ENCODE results near the gene SASS6. TPM values are rescaled to one million over a fixed set of nuclear protein-coding genes. Genes with fewer than 3 reads are reported as not detected.

The SASS6 gene
- total RNA-seq, 6 experiments from 2014 or later: 0.84 to 2.4 (median 1.2) TPM

DNA sequence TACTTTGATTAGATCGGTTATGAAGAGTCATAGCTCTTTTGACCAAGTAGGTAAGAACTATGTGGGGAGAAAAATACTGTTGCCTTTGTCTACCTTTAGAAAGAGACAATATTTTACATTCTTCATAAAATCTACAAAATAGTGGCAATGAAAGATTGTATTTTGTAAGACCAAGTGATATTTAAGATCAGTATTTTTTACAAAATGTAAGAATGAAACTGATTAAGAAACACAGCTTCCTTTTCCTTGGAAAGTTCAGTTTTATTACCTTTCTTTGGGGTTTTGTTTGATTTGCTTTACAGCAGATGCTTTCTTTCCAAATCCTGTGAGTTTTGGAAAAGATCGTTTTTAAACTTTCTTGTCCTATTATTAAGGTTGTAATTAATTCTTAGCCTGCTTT, 93.1 kb downstream of the SASS6 start:
- Histone ChIP-seq H3K4me3 (peak overlapping the region; percentile 70 to 87 (median 80)), H3K36me3 (no peaks in the 10 kb centered on the region), H3K9me3 (no peaks in the 10 kb centered on the region), H3K27ac (peak overlapping the region; percentile 93 to 99 (median 96)), H3K27me3 (no peaks in the 10 kb centered on the region), H3K4me1 (peaks cover 0 to 14% (median 4%) of the 10 kb centered on the region in 4 donors)
- no peak for TF ChIP-seq POLR2A (IDR thresholded peaks at IDR 0.05)
- TF ChIP-seq, protein P1, sequence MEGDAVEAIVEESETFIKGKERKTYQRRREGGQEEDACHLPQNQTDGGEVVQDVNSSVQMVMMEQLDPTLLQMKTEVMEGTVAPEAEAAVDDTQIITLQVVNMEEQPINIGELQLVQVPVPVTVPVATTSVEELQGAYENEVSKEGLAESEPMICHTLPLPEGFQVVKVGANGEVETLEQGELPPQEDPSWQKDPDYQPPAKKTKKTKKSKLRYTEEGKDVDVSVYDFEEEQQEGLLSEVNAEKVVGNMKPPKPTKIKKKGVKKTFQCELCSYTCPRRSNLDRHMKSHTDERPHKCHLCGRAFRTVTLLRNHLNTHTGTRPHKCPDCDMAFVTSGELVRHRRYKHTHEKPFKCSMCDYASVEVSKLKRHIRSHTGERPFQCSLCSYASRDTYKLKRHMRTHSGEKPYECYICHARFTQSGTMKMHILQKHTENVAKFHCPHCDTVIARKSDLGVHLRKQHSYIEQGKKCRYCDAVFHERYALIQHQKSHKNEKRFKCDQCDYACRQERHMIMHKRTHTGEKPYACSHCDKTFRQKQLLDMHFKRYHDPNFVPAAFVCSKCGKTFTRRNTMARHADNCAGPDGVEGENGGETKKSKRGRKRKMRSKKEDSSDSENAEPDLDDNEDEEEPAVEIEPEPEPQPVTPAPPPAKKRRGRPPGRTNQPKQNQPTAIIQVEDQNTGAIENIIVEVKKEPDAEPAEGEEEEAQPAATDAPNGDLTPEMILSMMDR (IDR thresholded peaks at IDR 0.05): no peak
- no peak for DNase-seq
- intact Hi-C loops (cut with DNase I): no loop called here
- WGBS (ENCODE audit: insufficient coverage, low coverage, low lambda C conversion rate, missing lambda C conversion rate): 4% methylated on average over 2 of the region's 2 CpGs
- no peak for ATAC-seq

DNA sequence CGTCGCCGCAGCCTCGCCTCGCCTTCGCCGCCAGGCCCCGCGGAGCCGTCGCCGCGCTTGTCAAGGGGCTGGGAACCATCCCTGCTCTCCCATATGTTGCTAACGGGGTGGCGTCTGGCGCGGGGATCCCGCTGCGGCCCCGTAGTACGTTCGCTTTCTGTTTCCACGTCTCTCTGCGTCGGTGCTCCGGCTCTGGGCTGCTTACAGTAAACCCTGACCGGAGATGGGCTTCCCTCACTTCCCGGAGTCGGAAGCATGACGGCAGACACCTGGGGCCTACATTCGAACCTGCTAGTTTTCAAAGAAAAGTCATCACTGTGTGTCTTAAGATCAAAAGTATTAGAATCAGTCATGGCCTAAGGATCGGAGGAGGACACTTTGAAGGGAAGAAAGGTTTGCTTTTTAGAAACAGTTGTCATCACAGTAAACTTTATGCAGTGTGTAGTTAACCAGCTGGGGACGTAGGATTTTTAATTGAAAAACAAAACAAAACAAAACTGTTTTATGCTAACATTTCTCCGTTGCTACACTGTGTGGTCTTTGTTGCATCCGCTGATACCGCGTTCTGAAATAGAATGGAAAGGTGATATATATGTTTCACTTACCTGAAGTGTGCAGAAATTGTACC, 94.0 kb downstream of the SASS6 start:
- intact Hi-C loops (cut with DNase I): no loop called here
- Histone ChIP-seq H3K9me3 (no peaks in the 10 kb centered on the region), H3K27ac (peak overlapping the region; percentile 93 to 99 (median 96)), H3K4me1 (peaks cover 0 to 14% (median 4%) of the 10 kb centered on the region in 4 donors), H3K27me3 (no peaks in the 10 kb centered on the region), H3K4me3 (peak overlapping the region; percentile 70 to 87 (median 80)), H3K36me3 (no peaks in the 10 kb centered on the region)
- peak; percentile 72 to 77 (median 73) for DNase-seq
- WGBS (ENCODE audit: insufficient coverage, low coverage, low lambda C conversion rate, missing lambda C conversion rate): 0% methylated on average over 12 of the region's 37 CpGs
- TF ChIP-seq POLR2A (IDR thresholded peaks at IDR 0.05): peak; percentile 9
- TF ChIP-seq, protein P1 (IDR thresholded peaks at IDR 0.05): no peak
- ATAC-seq: peak; percentile 54 to 65 (median 56)

DNA sequence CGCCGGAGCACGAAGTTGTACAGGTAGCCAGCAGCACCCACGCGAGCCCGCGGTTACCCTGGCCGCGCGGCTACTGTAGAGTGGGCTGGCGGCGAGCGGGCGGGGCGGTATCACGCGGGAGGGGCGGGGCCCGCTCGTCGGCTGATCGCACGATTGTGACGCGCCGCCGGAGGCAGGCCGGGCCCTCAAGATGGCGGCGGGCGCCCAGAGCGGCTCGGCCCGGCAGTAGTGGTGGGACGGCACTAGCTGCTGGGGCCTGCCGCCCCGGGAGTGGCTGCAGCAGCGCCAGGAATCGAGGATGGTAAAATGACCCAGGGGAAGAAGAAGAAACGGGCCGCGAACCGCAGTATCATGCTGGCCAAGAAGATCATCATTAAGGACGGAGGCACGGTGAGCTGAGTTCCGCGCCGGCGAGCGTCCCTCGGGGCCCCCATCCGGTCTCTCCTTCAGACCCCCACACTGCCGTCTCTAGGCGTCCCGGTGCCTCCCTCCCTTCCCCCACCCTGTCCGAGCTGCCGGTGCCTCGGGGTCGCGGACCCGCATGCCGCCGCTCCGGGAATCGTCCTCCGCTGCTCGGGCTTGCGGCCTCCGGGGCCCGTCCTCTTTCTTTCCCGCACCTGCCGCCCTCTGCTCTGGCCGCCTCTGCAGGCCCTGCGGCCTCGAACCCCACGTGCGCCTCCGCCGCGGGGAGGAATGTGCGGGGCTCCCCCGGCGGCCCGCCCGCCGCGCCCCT, 94.6 kb downstream of the SASS6 start:
- DNase-seq (peak; percentile 94 to 95 (median 94)), ATAC-seq (peak; percentile 96 to 99 (median 96))
- H3K27me3 ChIP-seq: no peaks in the 10 kb centered on the region
- peak overlapping the region; percentile 70 to 87 (median 80) for H3K4me3 ChIP-seq
- H3K9me3 ChIP-seq: no peaks in the 10 kb centered on the region
- H3K36me3 ChIP-seq: no peaks in the 10 kb centered on the region
- intact Hi-C loops (cut with DNase I): no loop called here
- H3K27ac ChIP-seq: peak overlapping the region; percentile 93 to 99 (median 96)
- peaks cover 0 to 14% (median 4%) of the 10 kb centered on the region in 4 donors for H3K4me1 ChIP-seq
- WGBS (ENCODE audit: insufficient coverage, low coverage, low lambda C conversion rate, missing lambda C conversion rate): 0% methylated on average over 30 of the region's 87 CpGs
- TF ChIP-seq POLR2A (IDR thresholded peaks at IDR 0.05): peak; percentile 93
- TF ChIP-seq, protein P1 (IDR thresholded peaks at IDR 0.05): no peak

DNA sequence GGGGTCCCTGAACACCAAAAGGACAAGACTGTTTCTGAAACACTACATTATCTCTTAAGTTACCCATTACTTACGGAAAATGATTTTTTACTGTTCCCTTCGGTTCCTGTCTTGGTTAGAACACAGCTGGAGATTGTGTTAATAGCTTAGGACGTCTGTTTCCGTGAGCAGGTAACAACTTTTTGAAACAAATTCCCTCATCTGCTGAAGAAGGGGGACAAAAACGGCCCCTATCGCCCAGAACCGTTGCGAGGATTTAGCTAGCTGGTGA, 95.1 kb downstream of the SASS6 start:
- H3K9me3 ChIP-seq: no peaks in the 10 kb centered on the region
- TF ChIP-seq POLR2A (IDR thresholded peaks at IDR 0.05): no peak
- TF ChIP-seq, protein P1 (IDR thresholded peaks at IDR 0.05): no peak
- ATAC-seq: no peak
- peak overlapping the region; percentile 70 to 87 (median 80) for H3K4me3 ChIP-seq
- no peaks in the 10 kb centered on the region for H3K27me3 ChIP-seq
- H3K27ac ChIP-seq: peak overlapping the region; percentile 93 to 99 (median 96)
- DNase-seq: no peak
- no peaks in the 10 kb centered on the region for H3K36me3 ChIP-seq
- 0% methylated on average over 8 of the region's 8 CpGs for WGBS (ENCODE audit: insufficient coverage, low coverage, low lambda C conversion rate, missing lambda C conversion rate)
- peaks cover 0 to 14% (median 4%) of the 10 kb centered on the region in 4 donors for H3K4me1 ChIP-seq
- intact Hi-C loops (cut with DNase I): no loop called here

Measured in right lobe of liver (tissue), 6 donors.